ENCODE data around the gene MROH9.

MROH9 gene

GRCh38 chr1:171019971-171020370 lies 84.6 kb downstream of the MROH9 start:
- H3K4me3 Mint-ChIP-seq: no peak overlapping the region
- no peaks in the 10 kb centered on the region for H3K4me1 Mint-ChIP-seq
- DNase-seq: no peak
- peaks cover 12% of the 10 kb centered on the region for H3K9me3 Mint-ChIP-seq
- H3K27me3 Mint-ChIP-seq (ENCODE audit: low read depth, poor library complexity): peaks cover 12% of the 10 kb centered on the region
- H3K27ac Mint-ChIP-seq: no peak overlapping the region
- TF ChIP-seq, protein P1, sequence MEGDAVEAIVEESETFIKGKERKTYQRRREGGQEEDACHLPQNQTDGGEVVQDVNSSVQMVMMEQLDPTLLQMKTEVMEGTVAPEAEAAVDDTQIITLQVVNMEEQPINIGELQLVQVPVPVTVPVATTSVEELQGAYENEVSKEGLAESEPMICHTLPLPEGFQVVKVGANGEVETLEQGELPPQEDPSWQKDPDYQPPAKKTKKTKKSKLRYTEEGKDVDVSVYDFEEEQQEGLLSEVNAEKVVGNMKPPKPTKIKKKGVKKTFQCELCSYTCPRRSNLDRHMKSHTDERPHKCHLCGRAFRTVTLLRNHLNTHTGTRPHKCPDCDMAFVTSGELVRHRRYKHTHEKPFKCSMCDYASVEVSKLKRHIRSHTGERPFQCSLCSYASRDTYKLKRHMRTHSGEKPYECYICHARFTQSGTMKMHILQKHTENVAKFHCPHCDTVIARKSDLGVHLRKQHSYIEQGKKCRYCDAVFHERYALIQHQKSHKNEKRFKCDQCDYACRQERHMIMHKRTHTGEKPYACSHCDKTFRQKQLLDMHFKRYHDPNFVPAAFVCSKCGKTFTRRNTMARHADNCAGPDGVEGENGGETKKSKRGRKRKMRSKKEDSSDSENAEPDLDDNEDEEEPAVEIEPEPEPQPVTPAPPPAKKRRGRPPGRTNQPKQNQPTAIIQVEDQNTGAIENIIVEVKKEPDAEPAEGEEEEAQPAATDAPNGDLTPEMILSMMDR (IDR thresholded peaks at IDR 0.05): no peak
- H3K36me3 Mint-ChIP-seq (ENCODE audit: low read depth): no peaks in the 10 kb centered on the region

- H3K9me3 Mint-ChIP-seq: no peaks in the 10 kb centered on the region
- no peaks in the 10 kb centered on the region for H3K36me3 Mint-ChIP-seq (ENCODE audit: low read depth)
- H3K4me3 Mint-ChIP-seq: peak overlapping the region; percentile 57
- H3K27me3 Mint-ChIP-seq (ENCODE audit: low read depth, poor library complexity): peaks cover 3% of the 10 kb centered on the region
- peak; percentile 9 for DNase-seq
- H3K4me1 Mint-ChIP-seq: peaks cover 4% of the 10 kb centered on the region
- no peak overlapping the region for H3K27ac Mint-ChIP-seq
- TF ChIP-seq, protein P1 (IDR thresholded peaks at IDR 0.05): no peak
Observed at GRCh38 chr1:171032822-171033702, 97.7 kb downstream of the MROH9 start.

- Mint-ChIP-seq H3K4me3 (no peak overlapping the region), H3K4me1 (peaks cover 4% of the 10 kb centered on the region), H3K36me3 (ENCODE audit: low read depth) (no peaks in the 10 kb centered on the region), H3K9me3 (peaks cover 4% of the 10 kb centered on the region), H3K27me3 (ENCODE audit: low read depth, poor library complexity) (no peaks in the 10 kb centered on the region), H3K27ac (no peak overlapping the region)
- TF ChIP-seq, protein P1 (IDR thresholded peaks at IDR 0.05): no peak
- no peak for DNase-seq
Observed at GRCh38 chr1:171037626-171038025, 102.3 kb downstream of the MROH9 start.

- TF ChIP-seq, protein P1 (IDR thresholded peaks at IDR 0.05): no peak
Observed at GRCh38 chr1:171038284-171038683, 103.0 kb downstream of the MROH9 start.

GRCh38 chr1:171048014-171048413 lies 112.7 kb downstream of the MROH9 start:
- Mint-ChIP-seq H3K27ac (no peak overlapping the region), H3K27me3 (ENCODE audit: low read depth, poor library complexity) (peaks cover 3% of the 10 kb centered on the region), H3K36me3 (ENCODE audit: low read depth) (no peaks in the 10 kb centered on the region), H3K4me1 (no peaks in the 10 kb centered on the region), H3K9me3 (peaks cover 46% of the 10 kb centered on the region), H3K4me3 (no peak overlapping the region)
- no peak for DNase-seq
- TF ChIP-seq, protein P1 (IDR thresholded peaks at IDR 0.05): no peak

More at GRCh38 chr1:171038284-171038683, 103.0 kb downstream of the MROH9 start:
- Mint-ChIP-seq H3K4me3 (no peak overlapping the region), H3K36me3 (ENCODE audit: low read depth) (no peaks in the 10 kb centered on the region), H3K4me1 (peaks cover 4% of the 10 kb centered on the region), H3K27ac (no peak overlapping the region), H3K9me3 (peaks cover 10% of the 10 kb centered on the region), H3K27me3 (ENCODE audit: low read depth, poor library complexity) (no peaks in the 10 kb centered on the region)
- no peak for DNase-seq

DNA sequence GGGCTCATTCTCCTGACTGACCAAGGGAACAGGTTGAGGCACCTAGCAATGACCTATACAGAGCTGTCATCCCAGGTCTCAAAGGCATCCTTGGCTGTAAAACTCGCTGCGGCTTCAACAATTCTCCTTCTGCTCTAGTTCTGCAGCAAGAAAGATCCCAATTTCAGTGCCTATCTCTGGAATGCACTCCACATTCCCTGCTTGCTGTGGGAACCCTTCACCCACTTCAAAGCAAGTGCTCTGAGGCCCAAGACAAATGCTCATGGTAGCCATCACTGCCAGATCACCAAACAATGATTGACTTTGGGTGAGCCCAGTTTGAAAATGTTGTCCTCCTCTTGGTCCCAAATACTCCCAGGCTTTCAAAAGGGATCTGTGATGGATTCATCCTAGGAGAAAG lies 117.6 kb downstream of the MROH9 start:
- Mint-ChIP-seq H3K9me3 (peaks cover 9% of the 10 kb centered on the region), H3K4me1 (no peaks in the 10 kb centered on the region), H3K36me3 (ENCODE audit: low read depth) (no peaks in the 10 kb centered on the region), H3K27ac (no peak overlapping the region), H3K27me3 (ENCODE audit: low read depth, poor library complexity) (peaks cover 6% of the 10 kb centered on the region), H3K4me3 (no peak overlapping the region)
- TF ChIP-seq, protein P1 (IDR thresholded peaks at IDR 0.05): no peak
- DNase-seq: no peak
